Esophagus muscularis mucosa (tissue), 4 donors: ENCODE measurements around the gene TEX55. TPM values are rescaled to one million over a fixed set of nuclear protein-coding genes. Genes with fewer than 3 reads are reported as not detected.

Experiments used
- DNase-seq: peaks from one replicate; pipeline ENCODE4 v3.0.0-alpha.2; 2017; ENCODE audit errors: extremely low spot score
- H3K27ac ChIP-seq, 4 donors: fragments of 200-600 bp; sonication (generic); replicated peaks in 1 of 4; 1 replicate in 3 of 4; 2 replicates in 1 of 4; pipeline ENCODE4 v1.5.1; 2016 to 2019; ENCODE audit warnings: mild to moderate bottlenecking in 1 of 4
- H3K27me3 ChIP-seq, 4 donors: fragments of 200-600 bp; sonication (generic); one replicate each; pipeline versions ENCODE4 v1.5.1 to v1.6.0; 2016 to 2019
- H3K36me3 ChIP-seq, 4 donors: fragments of 200-600 bp; sonication (generic); one replicate each; pipeline ENCODE4 v1.5.1; 2016 to 2019
- H3K4me1 ChIP-seq, 4 donors: fragments of 200-600 bp; sonication (generic); one replicate each; pipeline ENCODE4 v1.5.1; 2016 to 2019
- H3K4me3 ChIP-seq, 4 donors: fragments of 200-600 bp; sonication (generic); 1 replicate in 2 of 4; 2 replicates in 2 of 4; pipeline ENCODE4 v1.5.1; 2016 to 2019; ENCODE audit warnings: mild to moderate bottlenecking in 4 of 4, moderate library complexity in 1 of 4
- H3K9me3 ChIP-seq, 4 donors: fragments of 200-600 bp; sonication (generic); 1 replicate in 3 of 4; 2 replicates in 1 of 4; pipeline ENCODE4 v1.5.1; 2016 to 2019
- CTCF ChIP-seq, 3 experiments: fragments of 200-600 bp in 2 of 3; fragments of 450-650 bp in 1 of 3; sonication (generic) in 2 of 3; IDR thresholded peaks; one replicate each; pipeline ENCODE4 v1.5.1; 2017 to 2019; ENCODE audit warnings: antibody characterized with exemption in 3 of 3, mild to moderate bottlenecking in 2 of 3, moderate library complexity in 1 of 3
- EP300 ChIP-seq: sonication (generic); formaldehyde crosslinking; IDR thresholded peaks from one replicate; pipeline ENCODE4 v1.6.1; 2017; ENCODE audit warnings: antibody characterized with exemption
- POLR2A ChIP-seq: fragments of 450-650 bp; IDR thresholded peaks from one replicate; pipeline ENCODE4 v1.6.1; 2017; ENCODE audit warnings: antibody characterized with exemption, moderate library complexity, mild to moderate bottlenecking, low read depth
- POLR2AphosphoS5 ChIP-seq, 2 donors: sonication (generic); formaldehyde crosslinking; IDR thresholded peaks; one replicate each; pipeline ENCODE4 v1.6.1; 2017; ENCODE audit warnings: antibody characterized with exemption in 2 of 2
- WGBS: methylation state at CpG from one replicate; pipeline ENCODE4 v1.1.5; 2018; 5-methylcytosine and 5-hydroxymethylcytosine counted together
- intact Hi-C: fragments of 100-400 bp; cut with DNase I; formaldehyde crosslinking; loops from one replicate; pipeline ENCODE4 v1.15.1; 2023
- total RNA-seq, 4 donors: library from RNA; depleted of rRNA; stranded (reverse); fragments of >200 nt; gene quantifications; one replicate each; pipeline versions ENCODE4 v1.1.0 to v1.2.1, GENCODE V29; 2016

TEX55 gene
- total RNA-seq, 4 donors from 2014 or later: not detected

- intact Hi-C loops: no loop called here
- WGBS: 87% methylated on average over 7 of the region's 7 CpGs
- H3K4me3 ChIP-seq: no peak overlapping the region
Measured at GRCh38 chr3:119184796-119185570, 39.0 kb downstream of the TEX55 start.

GRCh38 chr3:119187266-119187665 is 41.3 kb downstream of the TEX55 start:
- intact Hi-C loops: no loop called here
- H3K27me3 ChIP-seq: no peaks in the 10 kb centered on the region
- H3K4me1 ChIP-seq: no peaks in the 10 kb centered on the region
- H3K27ac ChIP-seq: no peak overlapping the region
- peak; percentile 74 for DNase-seq
- no peaks in the 10 kb centered on the region for H3K36me3 ChIP-seq
- H3K9me3 ChIP-seq: no peaks in the 10 kb centered on the region
- TF ChIP-seq POLR2AphosphoS5 (IDR thresholded peaks at IDR 0.05) (no peak), CTCF (IDR thresholded peaks at IDR 0.05) (no peak), POLR2A (no peak), EP300 (no peak)
- H3K4me3 ChIP-seq: no peak overlapping the region

More at GRCh38 chr3:119184796-119185570, 39.0 kb downstream of the TEX55 start:
- DNase-seq: no peak
- Histone ChIP-seq H3K27me3 (no peaks in the 10 kb centered on the region), H3K27ac (no peak overlapping the region), H3K36me3 (no peaks in the 10 kb centered on the region), H3K4me1 (no peaks in the 10 kb centered on the region), H3K9me3 (no peaks in the 10 kb centered on the region)
- TF ChIP-seq POLR2AphosphoS5 (IDR thresholded peaks at IDR 0.05) (no peak), POLR2A (no peak), CTCF (IDR thresholded peaks at IDR 0.05) (no peak), EP300 (no peak)

- no peaks in the 10 kb centered on the region for H3K27me3 ChIP-seq
- DNase-seq: no peak
- no peaks in the 10 kb centered on the region for H3K9me3 ChIP-seq
- H3K27ac ChIP-seq: no peak overlapping the region
- no peaks in the 10 kb centered on the region for H3K36me3 ChIP-seq
- no peak for TF ChIP-seq CTCF (IDR thresholded peaks at IDR 0.05)
- TF ChIP-seq POLR2A: no peak
- TF ChIP-seq POLR2AphosphoS5 (IDR thresholded peaks at IDR 0.05): no peak
- no peak for TF ChIP-seq EP300
- 100% methylated on average over 1 of the region's 1 CpG for WGBS
- H3K4me1 ChIP-seq: no peaks in the 10 kb centered on the region
- intact Hi-C loops: no loop called here
- H3K4me3 ChIP-seq: no peak overlapping the region
Measured at GRCh38 chr3:119191800-119192199, 45.8 kb downstream of the TEX55 start.

GRCh38 chr3:119194237-119195150 is 48.5 kb downstream of the TEX55 start:
- no peaks in the 10 kb centered on the region for H3K27me3 ChIP-seq
- no peaks in the 10 kb centered on the region for H3K4me1 ChIP-seq
- no peaks in the 10 kb centered on the region for H3K36me3 ChIP-seq
- TF ChIP-seq POLR2A: no peak
- TF ChIP-seq CTCF (IDR thresholded peaks at IDR 0.05): no peak
- no peak for TF ChIP-seq EP300
- intact Hi-C loops: no loop called here
- H3K27ac ChIP-seq: no peak overlapping the region
- WGBS: 89% methylated on average over 7 of the region's 7 CpGs
- no peak overlapping the region for H3K4me3 ChIP-seq
- no peaks in the 10 kb centered on the region for H3K9me3 ChIP-seq
- peak; percentile 50 for DNase-seq
